Measurements from ENCODE around the gene NME9. TPM values are rescaled to one million over a fixed set of nuclear protein-coding genes. Genes with fewer than 3 reads are reported as not detected.

The NME9 gene
- polyA plus RNA-seq, 6 donors from 2014 or later = 0.34 to 1.2 (median 0.87) TPM; not detected in 1

DNA sequence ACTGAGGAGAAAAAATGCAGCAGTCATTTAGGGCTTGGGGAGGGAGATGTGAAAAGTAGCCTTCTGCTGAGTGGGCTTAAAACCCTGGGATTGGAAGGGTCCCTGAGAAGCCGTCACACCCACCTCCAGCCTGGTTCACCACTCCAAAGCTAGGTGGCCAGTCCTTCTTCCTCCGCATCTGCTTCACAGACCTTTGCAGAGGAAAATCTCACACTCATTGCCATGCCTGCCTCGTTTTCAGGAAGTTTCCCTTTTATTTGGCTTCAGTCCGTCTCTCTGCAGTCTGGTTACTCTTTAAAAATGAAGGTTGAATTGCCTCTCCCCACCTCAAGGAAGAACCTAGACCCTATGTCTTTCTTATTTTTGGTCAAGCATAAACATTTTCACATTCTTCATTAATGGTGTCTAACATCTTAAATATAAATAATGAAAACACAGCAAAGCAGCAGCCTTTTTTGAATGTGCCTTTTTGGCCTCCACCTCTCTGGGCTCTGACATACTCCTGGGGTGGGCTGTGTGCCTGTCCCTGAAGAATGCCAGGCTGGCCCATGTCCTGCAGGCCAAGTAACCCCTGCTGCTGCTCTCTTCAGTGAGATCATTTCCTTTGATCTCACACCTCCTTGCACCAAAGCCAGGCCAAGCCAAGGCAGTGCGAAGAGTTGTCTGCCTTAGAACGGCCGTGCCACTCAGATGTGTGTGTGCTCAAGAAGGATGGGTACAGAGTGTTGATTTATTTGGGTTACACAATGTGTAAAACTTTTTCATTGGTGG is 29.7 kb upstream of the NME9 start:
- no peak for DNase-seq
- H3K27ac Mint-ChIP-seq = no peak overlapping the region
- H3K4me1 Mint-ChIP-seq = no peaks in the 10 kb centered on the region
- H3K27me3 Mint-ChIP-seq = peaks cover 64 to 84% (median 73%) of the 10 kb centered on the region in 3 donors
- no peak overlapping the region for H3K4me3 Mint-ChIP-seq
- ATAC-seq (ENCODE audit: low read depth in 2 of 2) = no peak
- no peaks in the 10 kb centered on the region for H3K9me3 Mint-ChIP-seq
- H3K36me3 Mint-ChIP-seq = no peaks in the 10 kb centered on the region

DNA sequence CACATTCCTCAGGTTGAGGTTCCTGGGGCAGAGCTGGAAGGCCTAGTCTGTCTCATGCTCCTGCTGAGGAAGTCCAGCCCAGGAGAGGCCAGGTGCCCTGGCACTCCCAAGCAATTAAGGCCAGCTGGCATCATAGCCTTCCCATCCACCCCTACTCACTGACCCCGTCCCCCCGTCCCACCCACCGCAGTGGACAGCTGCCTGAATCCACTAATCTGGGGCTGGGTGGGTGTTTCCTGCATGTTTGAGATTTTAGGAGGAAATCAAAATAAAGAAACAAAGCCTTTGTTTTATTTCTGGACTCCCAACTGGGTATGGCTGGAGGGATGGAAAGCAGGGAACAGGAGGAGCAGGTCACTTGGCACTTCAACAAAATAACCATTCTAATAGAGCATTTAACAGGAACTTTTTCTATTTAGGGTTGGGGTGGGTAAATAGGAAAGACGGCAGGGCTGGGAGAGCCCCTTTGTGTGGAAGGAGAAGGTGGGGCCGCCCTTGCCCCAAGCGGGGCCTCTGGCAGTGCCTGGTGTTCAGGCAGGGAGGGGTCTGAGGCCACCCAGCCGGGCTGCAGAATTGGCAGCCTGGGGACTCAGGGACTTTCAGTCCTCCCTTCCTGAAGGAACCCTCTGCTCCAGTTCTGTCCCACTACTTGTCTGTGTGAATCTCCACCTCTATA is 27.2 kb upstream of the NME9 start:
- H3K9me3 Mint-ChIP-seq = peaks cover 0 to 2% (median 0%) of the 10 kb centered on the region in 7 donors
- H3K27ac Mint-ChIP-seq = no peak overlapping the region
- no peak for ATAC-seq (ENCODE audit: low read depth in 2 of 2)
- H3K36me3 Mint-ChIP-seq = no peaks in the 10 kb centered on the region
- peaks cover 62 to 80% (median 72%) of the 10 kb centered on the region in 3 donors for H3K27me3 Mint-ChIP-seq
- DNase-seq = no peak
- H3K4me1 Mint-ChIP-seq = no peaks in the 10 kb centered on the region
- H3K4me3 Mint-ChIP-seq = no peak overlapping the region

DNA sequence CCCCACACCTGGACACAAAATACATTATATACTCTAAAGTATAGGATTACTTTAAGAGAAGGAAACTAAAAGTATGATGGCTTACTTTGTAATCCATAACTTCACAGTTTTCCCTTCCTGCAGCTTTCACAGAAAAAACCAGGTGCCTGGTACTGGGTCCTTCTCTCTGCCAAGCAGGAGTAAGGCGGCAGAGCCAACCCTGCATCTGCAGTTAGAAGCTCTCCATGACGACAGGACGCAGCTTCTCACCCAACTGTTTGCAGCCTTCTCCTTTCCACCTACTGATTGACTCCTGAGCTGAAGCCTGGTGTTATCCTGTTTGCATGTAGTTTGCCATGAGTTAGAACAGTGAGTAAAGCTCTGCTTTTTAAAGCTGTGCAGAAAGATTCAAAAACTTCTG is 25.4 kb upstream of the NME9 start:
- Mint-ChIP-seq H3K27ac (no peak overlapping the region), H3K4me1 (no peaks in the 10 kb centered on the region), H3K4me3 (no peak overlapping the region), H3K27me3 (peaks cover 69 to 78% (median 70%) of the 10 kb centered on the region in 3 donors), H3K36me3 (no peaks in the 10 kb centered on the region), H3K9me3 (peaks cover 0 to 2% (median 0%) of the 10 kb centered on the region in 7 donors)
- ATAC-seq (ENCODE audit: low read depth in 2 of 2) (no peak), DNase-seq (no peak)

DNA sequence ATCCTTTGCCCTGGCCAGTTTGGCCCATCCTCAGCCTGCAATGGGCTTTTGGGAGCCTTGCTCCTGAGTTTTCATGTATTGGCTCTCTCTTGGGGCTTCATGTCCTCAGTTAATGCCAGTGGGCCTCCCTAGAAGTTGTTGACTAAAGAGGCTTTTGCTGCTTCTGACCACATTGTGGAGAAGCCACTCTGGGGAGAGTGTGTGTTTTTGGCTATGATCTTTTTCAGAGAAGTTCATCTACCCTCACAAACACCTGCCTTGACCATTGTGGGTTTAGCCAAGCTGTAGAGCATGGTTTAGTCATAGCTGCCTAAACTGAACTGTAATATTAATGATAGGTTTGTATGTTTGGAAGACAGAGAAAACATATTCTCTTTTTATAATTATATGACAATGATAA is 24.7 kb upstream of the NME9 start:
- no peak overlapping the region for H3K27ac Mint-ChIP-seq
- DNase-seq = no peak
- H3K9me3 Mint-ChIP-seq = peaks cover 0 to 2% (median 0%) of the 10 kb centered on the region in 7 donors
- no peak overlapping the region for H3K4me3 Mint-ChIP-seq
- no peak for ATAC-seq (ENCODE audit: low read depth in 2 of 2)
- no peaks in the 10 kb centered on the region for H3K36me3 Mint-ChIP-seq
- H3K4me1 Mint-ChIP-seq = no peaks in the 10 kb centered on the region
- peaks cover 66 to 78% (median 69%) of the 10 kb centered on the region in 3 donors for H3K27me3 Mint-ChIP-seq

DNA sequence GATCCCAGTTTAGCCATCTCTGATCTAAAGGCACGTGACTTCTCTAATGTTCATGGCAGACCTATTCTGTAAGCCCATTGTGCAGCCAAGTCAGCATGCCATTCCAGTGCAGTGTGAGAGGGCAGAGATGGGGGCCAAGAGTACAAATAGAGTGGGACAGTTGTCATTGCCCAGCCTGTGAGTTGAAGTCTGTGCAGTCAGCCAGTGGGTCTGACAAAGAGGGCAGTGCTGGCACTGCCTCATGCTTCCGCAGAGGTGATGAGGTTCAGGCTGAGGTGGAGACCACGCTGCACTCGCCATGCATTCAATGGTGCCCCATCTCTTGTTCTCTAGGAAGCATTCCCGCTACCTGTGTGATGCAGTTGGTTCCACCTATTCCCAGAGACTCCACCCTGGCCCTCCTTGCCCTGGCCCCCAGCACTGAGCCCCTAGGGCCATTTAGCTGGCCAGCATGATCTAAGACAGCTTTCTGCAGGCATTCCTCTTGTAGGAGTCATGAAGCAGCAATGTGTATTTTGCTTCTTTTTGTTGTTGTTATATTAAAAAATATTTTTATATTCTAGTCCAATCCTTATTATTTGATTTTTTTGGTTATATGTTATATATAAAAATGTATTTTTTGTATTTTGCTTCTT is 22.4 kb upstream of the NME9 start:
- Mint-ChIP-seq H3K36me3 (peaks cover 3 to 12% of the 10 kb centered on the region in 2 donors), H3K27me3 (peaks cover 56 to 73% (median 62%) of the 10 kb centered on the region in 3 donors), H3K4me3 (no peak overlapping the region), H3K27ac (peak overlapping the region in 1 of 6 donors; percentile 1), H3K9me3 (peaks cover 0 to 4% (median 2%) of the 10 kb centered on the region in 7 donors), H3K4me1 (peaks cover 8 to 13% (median 12%) of the 10 kb centered on the region in 3 donors)
- ATAC-seq (ENCODE audit: low read depth in 2 of 2) (no peak), DNase-seq (no peak)

DNA sequence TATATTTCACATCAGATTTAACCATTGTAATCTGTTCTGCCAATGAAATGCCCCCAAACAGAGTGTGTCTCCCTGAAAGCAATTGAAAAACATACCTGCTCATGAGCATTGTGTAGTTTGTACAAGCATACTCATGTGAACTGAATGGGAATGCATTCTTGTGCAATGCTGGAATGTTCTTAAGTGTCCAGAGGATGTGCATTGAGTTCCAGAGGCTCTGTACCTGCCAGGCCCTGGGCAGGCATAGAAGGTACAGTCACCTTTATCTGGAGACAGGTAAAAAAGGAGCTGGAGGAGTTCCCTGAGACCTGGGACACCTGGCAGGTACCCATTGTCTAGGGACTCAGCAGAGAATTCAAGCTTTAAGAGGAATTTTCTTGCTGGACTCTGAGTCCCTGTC is 21.5 kb upstream of the NME9 start:
- DNase-seq (no peak), ATAC-seq (ENCODE audit: low read depth in 2 of 2) (no peak)
- H3K36me3 Mint-ChIP-seq = peaks cover 4 to 14% of the 10 kb centered on the region in 2 donors
- peaks cover 2 to 9% (median 6%) of the 10 kb centered on the region in 7 donors for H3K9me3 Mint-ChIP-seq
- no peak overlapping the region for H3K4me3 Mint-ChIP-seq
- no peak overlapping the region for H3K27ac Mint-ChIP-seq
- peaks cover 57 to 76% (median 63%) of the 10 kb centered on the region in 3 donors for H3K27me3 Mint-ChIP-seq
- peaks cover 8 to 16% (median 13%) of the 10 kb centered on the region in 3 donors for H3K4me1 Mint-ChIP-seq

DNA sequence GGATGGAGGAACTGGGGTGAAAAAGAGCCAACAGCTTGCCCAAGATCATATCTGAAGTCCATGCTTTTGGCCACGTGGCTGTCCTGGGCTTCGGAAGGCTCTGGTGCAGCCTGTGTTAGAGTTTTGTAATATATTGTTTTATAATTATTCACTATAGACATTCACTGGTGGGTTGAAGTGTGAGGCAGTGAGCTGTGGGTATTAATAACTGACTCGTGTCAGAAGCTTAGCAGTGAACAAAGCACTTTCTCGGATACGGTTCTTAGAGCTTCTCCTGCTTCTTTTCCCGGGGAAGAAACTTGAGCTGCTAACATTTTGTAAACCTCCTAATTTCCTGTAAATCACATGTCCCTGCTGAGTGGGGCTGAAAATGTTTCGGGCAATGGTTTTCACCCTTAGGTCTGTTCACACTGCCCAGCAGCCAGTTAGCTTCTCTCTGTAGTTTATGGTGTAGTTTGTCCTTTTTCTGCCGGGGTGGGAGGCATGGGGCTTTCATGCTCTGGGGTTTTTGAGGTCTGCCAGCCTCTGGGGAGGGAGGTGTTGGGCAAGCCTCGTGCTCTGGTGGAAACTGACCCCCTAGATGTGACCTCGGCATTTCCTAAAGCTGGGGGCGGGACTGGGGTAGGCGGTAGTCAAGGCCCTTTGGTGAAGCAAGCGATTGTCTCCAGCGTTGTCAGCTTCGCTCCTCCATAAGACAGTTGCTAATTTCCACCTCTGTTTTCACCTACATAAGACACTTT is 20.4 kb upstream of the NME9 start:
- H3K4me1 Mint-ChIP-seq = peaks cover 8 to 16% (median 13%) of the 10 kb centered on the region in 3 donors
- no peak overlapping the region for H3K27ac Mint-ChIP-seq
- ATAC-seq (ENCODE audit: low read depth in 2 of 2) (no peak), DNase-seq (no peak)
- H3K36me3 Mint-ChIP-seq = peaks cover 8 to 20% of the 10 kb centered on the region in 2 donors
- H3K4me3 Mint-ChIP-seq = peak overlapping the region in 2 of 8 donors; percentile 63 to 74
- H3K27me3 Mint-ChIP-seq = peaks cover 59 to 78% (median 68%) of the 10 kb centered on the region in 3 donors
- H3K9me3 Mint-ChIP-seq = peaks cover 2 to 9% (median 6%) of the 10 kb centered on the region in 7 donors

DNA sequence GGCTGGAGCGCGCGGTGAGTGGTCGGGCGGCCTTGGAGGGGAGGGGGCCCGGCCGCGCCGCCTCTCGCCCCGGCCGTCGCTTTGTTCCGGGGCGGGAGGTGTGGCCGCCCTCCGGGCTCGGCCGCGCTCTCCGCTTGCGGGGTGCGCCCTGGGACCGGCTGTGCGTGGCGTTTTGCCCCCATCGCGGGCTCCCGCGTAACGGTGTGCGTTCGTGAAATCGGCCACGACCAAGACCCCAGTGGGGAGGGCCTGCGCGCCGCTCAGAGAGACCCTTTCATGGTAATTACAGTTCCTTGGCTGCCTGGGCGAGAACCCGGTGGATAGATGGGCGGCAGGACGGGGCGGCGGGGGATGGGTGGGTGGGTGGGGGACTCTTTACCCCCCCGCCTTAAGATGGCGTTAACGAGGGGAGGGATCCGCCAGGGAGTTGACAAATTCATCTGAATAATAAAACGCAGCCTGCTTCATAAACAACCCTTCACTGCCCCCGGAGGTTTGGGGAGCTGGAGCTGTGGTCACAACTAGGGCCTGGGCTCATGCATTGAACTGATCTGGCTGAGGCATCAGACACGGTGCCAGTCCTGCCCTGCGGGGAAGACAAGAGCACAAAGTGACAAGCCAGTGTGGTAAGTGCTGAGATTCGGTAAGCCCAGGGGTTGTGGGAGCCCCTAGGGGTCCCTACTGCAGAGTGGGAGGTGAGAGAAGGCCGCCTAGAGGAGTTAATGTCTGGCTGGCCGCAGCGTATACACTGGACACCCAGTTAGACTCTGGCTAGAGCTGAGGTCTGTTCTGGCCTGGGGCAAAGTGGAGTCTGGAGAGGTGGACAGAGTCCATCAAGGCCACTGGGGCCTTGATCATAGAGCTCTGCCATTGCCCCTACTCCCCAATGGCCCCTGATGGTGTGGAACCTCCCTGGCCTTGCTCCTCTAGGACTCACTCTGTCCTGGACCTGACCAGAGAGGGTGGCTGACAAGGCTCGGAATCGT is 19.4 kb upstream of the NME9 start:
- H3K27ac Mint-ChIP-seq = no peak overlapping the region
- H3K9me3 Mint-ChIP-seq = peaks cover 2 to 9% (median 6%) of the 10 kb centered on the region in 7 donors
- DNase-seq = no peak
- ATAC-seq (ENCODE audit: low read depth in 2 of 2) = no peak
- H3K36me3 Mint-ChIP-seq = peaks cover 8 to 20% of the 10 kb centered on the region in 2 donors
- peaks cover 8 to 16% (median 13%) of the 10 kb centered on the region in 3 donors for H3K4me1 Mint-ChIP-seq
- peak overlapping the region in 5 of 8 donors; percentile 9 to 74 (median 51) for H3K4me3 Mint-ChIP-seq
- peaks cover 62 to 78% (median 64%) of the 10 kb centered on the region in 3 donors for H3K27me3 Mint-ChIP-seq

DNA sequence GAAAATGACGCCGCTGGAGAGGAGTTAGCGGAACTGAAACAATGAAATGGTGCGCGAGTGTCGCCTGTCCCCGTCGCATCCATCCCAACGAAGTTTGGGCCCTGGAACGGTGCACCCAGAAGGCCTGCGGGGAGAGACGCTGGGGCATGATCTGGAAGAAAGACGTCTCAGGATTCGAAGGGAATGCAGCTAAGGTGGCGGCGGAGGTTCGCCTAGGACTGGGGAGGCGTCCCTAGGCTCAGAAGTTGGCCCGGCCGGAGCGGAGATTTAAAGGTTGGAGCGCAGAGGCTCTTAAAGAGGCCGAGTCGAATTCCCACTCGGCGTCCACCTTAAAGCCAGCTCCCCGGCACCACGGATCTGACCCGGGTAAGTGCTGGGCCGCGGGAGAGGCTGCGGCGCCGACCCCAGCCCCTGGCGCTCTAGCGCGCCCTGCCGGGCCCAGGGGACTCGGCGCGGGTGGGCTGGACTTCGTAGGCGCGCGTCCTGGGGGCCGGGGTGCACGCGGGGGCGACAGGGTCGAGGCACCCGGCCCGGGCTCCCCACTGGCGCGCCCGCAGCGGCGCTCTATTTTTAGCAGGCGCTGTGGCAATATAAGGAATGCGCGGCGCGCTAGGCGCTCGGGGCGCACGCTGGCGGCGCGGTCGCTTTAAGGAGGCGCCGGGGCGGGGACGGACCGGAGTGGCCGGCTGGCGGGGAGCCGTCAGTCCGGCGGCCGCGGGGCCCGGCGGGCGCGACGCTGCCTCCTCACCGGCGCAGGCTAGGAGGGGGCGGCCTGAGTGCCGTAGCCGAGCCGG is 18.5 kb upstream of the NME9 start, which contains the start of gene MRAS:
TSS of gene MRAS (plus strand) at position 620 of the 794 bp plus-strand sequence. CDS start 24,305 bp downstream, outside the sequence.
- DNase-seq (no peak), ATAC-seq (ENCODE audit: low read depth in 2 of 2) (peak; percentile 50 to 53)
- H3K36me3 Mint-ChIP-seq = peaks cover 8 to 20% of the 10 kb centered on the region in 2 donors
- H3K4me3 Mint-ChIP-seq = peak within 1 kb of the TSS; percentile 65 to 92 (median 88)
- peaks cover 8 to 16% (median 13%) of the 10 kb centered on the region in 3 donors for H3K4me1 Mint-ChIP-seq
- peaks cover 64 to 78% (median 65%) of the 10 kb centered on the region in 3 donors for H3K27me3 Mint-ChIP-seq
- H3K9me3 Mint-ChIP-seq = peaks cover 0 to 9% (median 6%) of the 10 kb centered on the region in 7 donors
- peak within 1 kb of the TSS in 3 of 6 donors; percentile 67 to 84 (median 73) for H3K27ac Mint-ChIP-seq

DNA sequence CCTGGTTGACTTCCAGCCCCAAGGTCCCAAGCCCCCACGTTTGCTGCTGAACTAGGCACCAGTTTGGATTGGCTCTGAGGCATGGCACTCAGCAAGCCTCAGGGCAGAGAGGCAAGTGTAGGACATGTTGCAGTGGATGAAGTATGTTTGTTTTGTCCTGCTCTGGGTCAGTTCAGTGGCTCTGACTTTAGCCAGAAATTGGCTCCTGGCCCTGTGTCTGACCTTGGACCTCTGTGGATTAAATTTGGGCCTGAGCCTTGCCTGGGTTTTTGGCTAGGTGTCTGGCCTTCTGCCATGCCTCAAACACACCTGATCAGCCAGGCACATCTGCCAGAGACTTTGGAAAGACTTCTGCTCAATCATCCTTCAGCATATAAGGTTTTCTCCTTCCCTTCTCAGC is 15.1 kb upstream of the NME9 start:
- Mint-ChIP-seq H3K9me3 (peaks cover 0 to 25% (median 11%) of the 10 kb centered on the region in 7 donors), H3K4me3 (no peak overlapping the region), H3K4me1 (peaks cover 8 to 16% (median 13%) of the 10 kb centered on the region in 3 donors), H3K27ac (no peak overlapping the region), H3K27me3 (peaks cover 66 to 83% (median 69%) of the 10 kb centered on the region in 3 donors), H3K36me3 (peaks cover 8 to 20% of the 10 kb centered on the region in 2 donors)
- DNase-seq (no peak), ATAC-seq (ENCODE audit: low read depth in 2 of 2) (no peak)

DNA sequence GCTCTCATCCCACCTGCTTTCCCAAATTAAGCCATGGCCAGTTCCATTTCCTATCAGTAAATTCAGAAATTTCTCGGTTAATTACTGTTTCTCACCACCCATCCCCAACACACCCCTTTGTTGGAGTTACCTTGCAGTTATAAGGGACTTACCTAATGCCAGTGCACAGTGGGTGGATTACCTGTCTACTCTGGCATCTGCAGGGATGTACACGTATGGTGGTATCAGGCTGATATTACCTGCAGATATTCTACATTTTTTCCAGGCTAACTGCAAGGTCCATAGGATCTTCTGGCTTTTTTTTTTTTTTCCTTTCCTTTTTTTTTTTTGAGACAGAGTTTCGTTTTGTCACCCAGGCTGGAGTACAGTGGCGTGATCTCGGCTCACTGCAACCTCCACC is 10.9 kb upstream of the NME9 start:
- Mint-ChIP-seq H3K27me3 (peaks cover 65 to 81% (median 75%) of the 10 kb centered on the region in 3 donors), H3K27ac (no peak overlapping the region), H3K4me3 (peak overlapping the region in 1 of 8 donors; percentile 10), H3K9me3 (peaks cover 0 to 18% (median 4%) of the 10 kb centered on the region in 7 donors), H3K36me3 (peaks cover 2 to 3% of the 10 kb centered on the region in 2 donors), H3K4me1 (no peaks in the 10 kb centered on the region)
- DNase-seq (no peak), ATAC-seq (ENCODE audit: low read depth in 2 of 2) (no peak)

Measured in naive B cell (primary cell).